Measurements from ENCODE around the gene DTNBP1. TPM values are rescaled to one million over a fixed set of nuclear protein-coding genes. Genes with fewer than 3 reads are reported as not detected.

DTNBP1 gene
- total RNA-seq, 2 donors from 2014 or later: 11.5 to 30.8 TPM

GRCh38 chr6:15553031-15553430 is 109.8 kb downstream of the DTNBP1 start:
- H3K9me3 ChIP-seq: no peaks in the 10 kb centered on the region
- no peak overlapping the region for H3K27ac ChIP-seq
- no peak for ATAC-seq (ENCODE audit: insufficient number of reproducible peaks, low FRiP score, low read depth)
- no peaks in the 10 kb centered on the region for H3K27me3 ChIP-seq (replicated peaks; ENCODE audit: insufficient read depth)
- H3K4me3 ChIP-seq: no peak overlapping the region
- no peaks in the 10 kb centered on the region for H3K36me3 ChIP-seq
- DNase-seq (ENCODE audit: low spot score): no peak
- H3K4me1 ChIP-seq (ENCODE audit: control insufficient read depth in 1 of 2, low read depth in 2 of 2): peaks cover 0 to 15% of the 10 kb centered on the region in 2 donors
- no peak for TF ChIP-seq CTCF (IDR thresholded peaks at IDR 0.05)

GRCh38 chr6:15551798-15552197 is 111.0 kb downstream of the DTNBP1 start:
- Histone ChIP-seq H3K27me3 (replicated peaks; ENCODE audit: insufficient read depth) (no peaks in the 10 kb centered on the region), H3K4me3 (no peak overlapping the region), H3K9me3 (no peaks in the 10 kb centered on the region), H3K4me1 (ENCODE audit: control insufficient read depth in 1 of 2, low read depth in 2 of 2) (peaks cover 0 to 15% of the 10 kb centered on the region in 2 donors), H3K27ac (no peak overlapping the region), H3K36me3 (no peaks in the 10 kb centered on the region)
- no peak for DNase-seq (ENCODE audit: low spot score)
- no peak for TF ChIP-seq CTCF (IDR thresholded peaks at IDR 0.05)
- ATAC-seq (ENCODE audit: insufficient number of reproducible peaks, low FRiP score, low read depth): no peak

GRCh38 chr6:15551262-15551661 is 111.6 kb downstream of the DTNBP1 start:
- peaks cover 0 to 15% of the 10 kb centered on the region in 2 donors for H3K4me1 ChIP-seq (ENCODE audit: control insufficient read depth in 1 of 2, low read depth in 2 of 2)
- H3K27ac ChIP-seq: no peak overlapping the region
- no peak for TF ChIP-seq CTCF (IDR thresholded peaks at IDR 0.05)
- H3K36me3 ChIP-seq: no peaks in the 10 kb centered on the region
- no peak overlapping the region for H3K4me3 ChIP-seq
- no peak for ATAC-seq (ENCODE audit: insufficient number of reproducible peaks, low FRiP score, low read depth)
- no peak for DNase-seq (ENCODE audit: low spot score)
- H3K9me3 ChIP-seq: no peaks in the 10 kb centered on the region
- H3K27me3 ChIP-seq (replicated peaks; ENCODE audit: insufficient read depth): no peaks in the 10 kb centered on the region

- Histone ChIP-seq H3K27ac (no peak overlapping the region), H3K27me3 (replicated peaks; ENCODE audit: insufficient read depth) (no peaks in the 10 kb centered on the region), H3K4me1 (ENCODE audit: control insufficient read depth in 1 of 2, low read depth in 2 of 2) (peaks cover 0 to 15% of the 10 kb centered on the region in 2 donors), H3K4me3 (no peak overlapping the region), H3K9me3 (no peaks in the 10 kb centered on the region), H3K36me3 (no peaks in the 10 kb centered on the region)
- DNase-seq (ENCODE audit: low spot score) (no peak), ATAC-seq (ENCODE audit: insufficient number of reproducible peaks, low FRiP score, low read depth) (no peak)
- TF ChIP-seq CTCF (IDR thresholded peaks at IDR 0.05): no peak
Measured at GRCh38 chr6:15550546-15551123, 112.2 kb downstream of the DTNBP1 start.

GRCh38 chr6:15549371-15549770 is 113.5 kb downstream of the DTNBP1 start:
- H3K36me3 ChIP-seq: no peaks in the 10 kb centered on the region
- no peaks in the 10 kb centered on the region for H3K9me3 ChIP-seq
- H3K4me3 ChIP-seq: no peak overlapping the region
- TF ChIP-seq CTCF (IDR thresholded peaks at IDR 0.05): no peak
- no peak overlapping the region for H3K27ac ChIP-seq
- H3K27me3 ChIP-seq (replicated peaks; ENCODE audit: insufficient read depth): no peaks in the 10 kb centered on the region
- ATAC-seq (ENCODE audit: insufficient number of reproducible peaks, low FRiP score, low read depth) (no peak), DNase-seq (ENCODE audit: low spot score) (no peak)
- H3K4me1 ChIP-seq (ENCODE audit: control insufficient read depth in 1 of 2, low read depth in 2 of 2): peaks cover 0 to 24% of the 10 kb centered on the region in 2 donors
